GM21526 (cell line): ENCODE measurements around the gene ARHGAP32.
"Not testable (repeated sequence)": the region's sequence is repeated elsewhere in the genome, so short reads cannot be mapped to it uniquely, and the experiment has no call there.

Source experiments
- ATAC-seq: cut with Tn5 transposase; IDR thresholded peaks from one replicate; pipeline ENCODE4 v1.9.1; 2021; ENCODE audit warnings: moderate library complexity; ENCODE audit not compliant: unreplicated experiment, low FRiP score

ARHGAP32 gene

DNA sequence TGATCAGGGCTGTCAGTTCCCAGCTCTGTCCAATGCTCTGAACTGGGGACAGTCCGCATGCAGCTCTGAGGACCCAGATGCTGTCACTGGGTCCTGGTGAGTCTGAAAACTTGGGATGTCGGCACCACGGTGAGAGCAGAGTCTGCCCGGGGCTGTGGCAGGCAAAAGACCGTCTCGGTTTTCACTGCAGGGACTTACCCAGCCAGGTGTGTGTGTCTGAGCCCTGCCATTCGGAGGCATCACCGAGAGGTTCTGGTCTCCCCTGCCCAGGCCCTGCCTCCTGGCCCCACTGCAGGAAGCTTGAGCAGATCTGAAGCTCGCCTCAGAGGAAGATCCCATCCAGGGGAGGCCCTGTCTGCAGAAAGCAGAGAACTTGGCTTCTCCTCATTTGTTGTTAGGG, 254.6 kb downstream of the ARHGAP32 start:
- ATAC-seq: no peak

DNA sequence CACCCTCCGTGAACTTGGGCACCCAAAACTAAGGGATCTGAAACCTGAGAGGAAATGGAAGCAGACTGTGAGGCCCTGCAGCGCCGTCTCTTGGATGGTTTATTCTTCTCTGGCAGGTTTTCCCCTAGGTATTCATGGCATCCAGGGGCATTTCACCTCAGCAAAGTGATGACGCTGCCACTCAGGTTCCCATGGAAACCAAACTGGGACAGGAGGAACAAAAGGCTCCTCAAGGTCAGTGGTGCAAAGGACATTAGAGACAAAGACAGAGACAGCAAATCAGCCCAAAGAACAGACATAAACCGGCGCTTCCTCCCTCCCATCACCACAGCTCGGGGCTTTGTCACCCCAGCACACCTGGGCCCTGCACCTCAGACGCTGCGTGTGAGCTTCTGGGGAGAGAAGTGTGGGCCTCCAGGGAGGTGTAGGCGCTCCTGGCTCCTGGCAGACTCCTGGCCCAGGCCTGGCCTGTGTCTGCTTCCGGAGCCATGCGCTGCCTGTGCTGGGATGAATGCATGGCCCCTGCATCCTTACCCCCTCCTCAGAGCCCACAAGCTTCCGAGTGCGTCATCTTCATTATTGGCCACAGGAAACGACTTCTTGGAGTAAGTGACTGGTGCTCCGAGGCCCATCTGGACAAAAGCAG, 255.4 kb downstream of the ARHGAP32 start:
- no peak for ATAC-seq

DNA sequence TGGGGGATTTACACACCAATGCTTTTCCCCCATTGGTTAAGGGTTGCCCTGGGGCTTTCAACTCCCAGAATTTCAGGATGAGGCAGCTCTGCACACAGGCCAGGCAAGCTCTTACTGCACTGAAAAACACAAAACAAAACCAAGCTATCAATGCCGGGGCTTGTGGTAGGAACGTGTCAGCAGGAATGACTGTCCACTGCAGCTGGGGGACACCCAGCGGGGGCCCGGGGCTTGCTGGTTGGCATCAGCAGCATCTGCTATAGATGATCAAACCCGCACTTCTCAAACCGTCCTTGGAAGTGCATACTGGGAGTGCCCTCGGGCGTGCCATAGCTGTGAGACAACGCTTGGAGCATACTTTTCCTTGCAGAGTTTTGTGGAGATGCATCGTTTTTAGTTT, 257.2 kb downstream of the ARHGAP32 start:
- no peak for ATAC-seq

DNA sequence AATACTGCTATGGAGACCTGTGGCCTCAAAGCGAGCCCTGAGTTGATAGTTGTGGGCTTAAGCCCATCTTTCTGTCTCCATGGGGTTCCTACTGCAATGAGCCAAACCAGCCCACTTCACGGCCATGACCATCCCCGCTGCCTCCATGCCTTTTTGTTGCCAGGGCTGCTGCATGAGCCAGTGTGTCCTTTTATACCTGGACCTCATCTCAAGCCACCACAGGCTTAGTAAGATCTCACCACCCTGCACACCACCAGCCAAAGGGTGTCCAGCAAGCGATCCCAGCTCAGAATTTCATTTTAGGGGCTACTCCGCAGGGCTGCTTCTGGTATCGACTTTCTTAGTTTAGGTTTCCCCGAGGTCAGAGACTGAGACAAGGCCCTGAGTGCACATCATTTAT, 257.8 kb downstream of the ARHGAP32 start:
- ATAC-seq: no peak

DNA sequence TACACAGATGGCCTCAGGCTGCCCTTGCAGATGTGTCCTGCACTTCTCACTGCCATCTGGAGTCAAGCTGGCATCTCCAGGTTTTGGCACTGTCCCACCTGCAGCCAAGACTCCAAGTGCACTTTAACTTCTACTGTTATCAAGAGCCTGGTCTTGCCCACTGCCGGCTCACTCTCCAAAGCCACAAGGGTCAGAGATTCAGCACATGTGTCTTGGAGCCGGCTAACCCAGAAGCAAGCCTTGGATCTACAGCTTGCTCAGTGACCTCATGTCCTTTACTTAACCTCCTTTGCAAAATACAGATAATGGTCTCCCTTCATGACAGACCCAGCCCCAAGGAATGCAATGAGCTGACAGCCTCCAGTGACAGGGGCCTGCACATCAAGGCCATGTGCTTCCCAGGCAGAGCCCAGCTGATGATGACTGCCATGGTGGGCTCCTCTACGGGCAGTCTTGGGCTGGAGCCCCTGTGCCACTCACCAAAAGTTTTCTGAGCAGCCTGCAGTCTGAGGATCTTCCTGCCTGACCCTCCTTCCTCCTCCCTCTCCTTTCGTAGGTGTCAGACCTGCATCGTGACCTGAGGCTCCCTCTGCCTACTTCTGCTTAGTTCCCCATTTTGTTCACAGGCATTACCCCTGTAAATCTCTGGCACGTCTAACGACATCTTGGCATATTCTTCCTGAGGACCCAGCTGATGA, 258.5 kb downstream of the ARHGAP32 start:
- no peak for ATAC-seq

DNA sequence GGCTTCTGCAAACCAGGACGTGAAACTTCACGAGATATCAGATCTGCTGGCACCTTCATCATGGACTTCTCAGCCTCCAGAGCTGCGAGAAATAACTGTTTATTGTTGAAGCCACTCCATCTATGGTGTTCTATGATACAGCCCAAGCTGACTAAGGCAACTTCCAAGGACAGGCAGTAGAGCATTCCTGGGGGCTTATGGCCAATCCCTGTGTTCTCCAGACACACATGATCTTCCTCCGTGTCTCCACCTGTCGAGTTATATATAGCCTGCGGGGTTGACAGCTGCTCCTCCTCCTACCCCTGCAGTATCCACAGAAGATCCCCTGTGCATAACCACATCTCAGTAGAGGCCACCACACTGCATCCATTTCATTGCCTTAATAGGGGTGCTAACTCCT, 260.5 kb downstream of the ARHGAP32 start:
- no peak for ATAC-seq

DNA sequence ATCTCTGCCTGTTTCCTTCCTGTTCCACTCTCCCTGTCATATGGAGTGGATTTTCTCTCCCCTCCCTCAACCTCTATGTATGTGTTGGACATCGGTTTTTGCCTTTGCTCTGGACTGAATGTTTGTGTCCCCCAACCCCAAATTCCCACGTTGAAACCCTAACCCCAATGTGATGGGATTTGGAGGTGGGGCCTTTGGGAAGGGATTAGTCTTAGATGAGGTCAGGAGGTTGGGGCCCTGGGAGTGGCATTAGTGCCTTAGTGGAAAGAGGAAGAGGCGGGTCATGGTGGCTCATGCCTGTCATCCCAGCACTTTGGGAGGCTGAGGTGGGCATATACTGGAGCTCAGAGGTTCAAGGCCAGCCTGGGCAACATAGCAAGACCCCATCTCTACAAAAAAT, 261.1 kb downstream of the ARHGAP32 start:
- no peak for ATAC-seq

DNA sequence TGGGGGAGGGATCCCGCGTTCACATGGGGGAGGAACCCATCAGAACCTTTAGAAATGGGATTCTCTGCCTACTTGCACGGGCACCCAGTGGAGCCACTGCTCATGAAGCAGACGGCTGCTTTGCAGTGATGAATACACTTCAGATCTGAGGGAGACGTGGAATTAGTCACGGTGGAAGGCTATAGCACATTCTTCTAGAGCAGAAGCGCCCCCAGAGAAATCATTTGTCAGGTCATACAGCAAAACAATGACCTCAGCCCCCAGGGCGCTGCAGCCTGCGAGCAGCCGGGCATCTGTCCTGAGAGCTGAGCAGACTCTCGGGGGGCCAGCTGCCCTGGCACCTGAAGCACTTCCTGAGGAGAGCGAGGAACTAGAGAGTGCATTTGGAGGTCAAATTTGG, 262.1 kb downstream of the ARHGAP32 start:
- ATAC-seq: no peak

DNA sequence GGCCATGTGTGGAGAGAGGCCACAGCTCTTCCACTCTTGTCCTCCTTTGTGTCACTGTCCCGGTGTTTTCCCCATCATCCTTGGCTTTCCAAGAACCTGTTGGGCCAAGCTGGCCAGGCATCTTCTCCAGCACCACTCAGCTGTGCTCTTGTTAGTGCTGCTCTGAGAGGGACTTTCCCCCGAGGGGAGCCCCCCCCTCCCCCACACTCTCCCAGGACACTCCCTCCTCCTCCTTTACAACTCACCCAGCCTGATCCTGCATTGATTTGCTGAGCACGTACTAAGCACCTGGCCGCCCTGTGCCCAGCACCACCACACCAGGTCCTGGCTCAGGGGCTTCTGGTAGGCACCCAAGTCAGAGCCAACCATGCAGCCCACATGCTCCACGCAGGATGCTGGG, 262.7 kb downstream of the ARHGAP32 start:
- no peak for ATAC-seq

DNA sequence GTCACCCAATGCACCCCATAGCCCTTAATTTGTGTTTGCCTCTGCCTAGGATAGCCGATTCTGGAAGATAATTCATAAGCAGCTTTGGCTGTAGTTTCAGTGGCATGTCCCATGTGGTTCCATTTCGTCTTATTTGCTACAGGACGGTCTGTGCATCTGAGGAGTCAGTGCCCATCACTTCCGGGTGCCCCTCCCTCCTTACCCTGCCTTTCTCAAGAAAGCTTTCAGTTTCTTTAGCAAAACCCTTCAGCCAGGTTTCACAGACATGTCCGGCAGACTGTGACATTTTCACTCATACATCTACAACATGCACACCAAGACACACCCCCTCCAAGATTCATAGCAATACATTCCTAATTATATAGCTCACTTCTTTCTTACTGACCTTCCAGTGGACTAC, 263.7 kb downstream of the ARHGAP32 start:
- ATAC-seq: peak; percentile 97

DNA sequence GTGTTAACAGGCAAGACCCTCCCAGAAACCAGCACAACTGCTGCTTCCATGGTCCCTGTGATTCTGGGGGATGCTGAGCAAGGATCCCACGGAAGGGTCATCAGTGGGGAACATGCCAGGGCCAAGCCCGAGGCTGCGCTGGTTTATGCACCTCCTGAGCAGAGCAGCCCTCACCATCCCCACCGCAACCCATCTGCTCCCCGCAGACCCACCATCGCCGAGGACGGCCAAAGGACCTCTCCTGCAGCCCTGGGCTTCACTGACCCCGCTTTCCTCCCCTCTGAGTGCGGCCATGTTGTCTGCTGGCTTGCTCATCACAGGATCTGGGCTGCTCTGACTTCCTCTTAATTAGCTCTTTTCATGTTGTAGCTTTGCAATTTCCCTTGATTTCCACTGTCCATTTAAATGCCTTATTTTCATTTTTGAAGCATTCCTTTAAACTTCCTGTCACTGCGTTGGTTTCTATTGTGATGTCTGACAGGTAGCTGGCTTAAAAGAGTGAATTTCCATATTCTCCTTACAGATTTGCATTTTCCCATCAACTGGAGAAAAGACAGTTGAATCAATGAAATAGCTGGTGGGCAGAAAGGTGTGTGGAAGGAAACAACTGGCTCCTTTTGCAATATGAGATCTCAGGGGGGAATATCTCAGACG, 264.3 kb downstream of the ARHGAP32 start:
- no peak for ATAC-seq

DNA sequence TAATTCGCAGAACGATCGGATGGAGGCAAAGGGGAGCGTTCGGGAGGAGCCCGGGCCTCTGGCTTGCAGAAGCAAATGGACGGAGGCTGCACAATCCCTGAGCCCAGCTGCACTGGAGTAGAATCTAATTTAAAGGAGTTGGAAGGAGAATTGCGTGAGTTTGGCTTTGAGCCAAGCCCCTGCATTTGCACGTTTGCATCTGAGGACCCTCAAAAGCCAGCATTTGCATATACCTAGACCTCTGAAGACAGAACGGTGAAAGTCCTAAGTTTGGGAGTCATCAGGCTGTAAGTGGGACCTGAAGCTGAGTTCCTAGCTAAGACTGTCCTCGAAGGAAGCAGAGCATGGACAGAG, 265.0 kb downstream of the ARHGAP32 start:
- ATAC-seq: no peak

DNA sequence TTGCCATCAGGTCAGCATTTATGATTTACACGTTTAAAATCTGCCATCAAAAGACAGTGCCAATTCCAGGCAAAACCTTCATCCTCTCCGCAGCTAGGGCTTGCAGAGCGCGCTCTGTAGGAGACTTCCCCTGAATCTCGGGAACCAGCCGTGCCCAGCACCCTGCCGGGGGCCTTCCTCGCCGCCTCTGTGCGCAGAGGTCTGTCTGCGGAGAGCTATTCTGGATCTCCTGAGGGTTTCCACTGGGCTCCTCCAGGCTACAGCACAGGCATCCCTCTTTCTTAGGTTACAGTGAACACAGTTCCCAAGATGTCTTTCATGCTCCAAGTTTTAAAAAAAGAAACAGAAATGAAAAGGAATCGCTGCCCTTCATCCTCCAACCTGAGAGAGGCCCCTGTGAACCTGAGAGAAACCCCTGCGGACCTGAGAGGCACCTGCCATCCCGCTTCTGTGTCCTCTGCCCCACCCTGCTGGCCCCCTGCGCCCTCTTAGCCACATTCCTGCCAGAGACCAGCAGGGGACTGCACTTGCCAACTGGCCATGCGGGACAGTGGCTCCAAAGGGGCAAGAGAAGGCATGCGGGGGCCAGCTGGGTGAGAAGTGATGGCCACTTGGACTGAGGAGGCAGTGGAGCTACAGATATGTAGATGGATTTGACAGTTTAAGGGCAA, 265.6 kb downstream of the ARHGAP32 start:
- ATAC-seq: no peak

DNA sequence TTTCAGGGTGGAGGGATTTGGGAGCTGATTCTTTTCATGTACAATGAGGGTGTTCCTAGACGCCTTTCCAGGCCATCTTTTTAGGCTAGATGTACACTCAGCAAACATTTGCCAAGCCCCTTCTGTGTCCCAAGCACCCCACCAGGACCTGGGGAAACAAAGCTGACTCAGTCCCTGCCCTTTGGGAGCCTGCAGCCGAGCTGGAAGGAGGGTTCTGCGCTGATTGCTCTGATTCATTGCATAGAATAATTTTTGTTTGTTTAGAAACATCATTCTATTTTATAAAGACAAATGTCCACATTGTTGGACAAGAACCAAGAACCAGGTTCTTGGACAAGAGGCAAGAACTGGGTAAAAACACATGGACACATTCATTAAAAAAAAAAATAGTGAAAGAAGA, 266.1 kb downstream of the ARHGAP32 start:
- ATAC-seq: no peak

DNA sequence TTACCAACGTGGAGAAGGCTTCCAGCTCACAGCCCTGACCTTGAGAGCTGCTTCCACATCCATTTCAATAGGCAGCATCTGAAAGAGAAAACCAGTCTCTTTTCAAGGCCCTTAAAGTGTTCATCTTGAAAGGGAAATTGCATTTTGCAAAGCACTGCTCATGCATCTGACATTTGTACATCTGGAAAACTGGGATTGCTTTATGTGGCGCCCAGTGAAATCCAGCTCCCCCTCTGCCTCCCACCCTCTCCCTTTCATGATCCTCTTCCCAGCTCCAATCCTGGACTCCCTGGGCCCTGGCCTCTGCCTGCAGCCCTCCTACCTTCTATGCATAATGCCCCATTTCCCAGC, 266.9 kb downstream of the ARHGAP32 start:
- no peak for ATAC-seq

DNA sequence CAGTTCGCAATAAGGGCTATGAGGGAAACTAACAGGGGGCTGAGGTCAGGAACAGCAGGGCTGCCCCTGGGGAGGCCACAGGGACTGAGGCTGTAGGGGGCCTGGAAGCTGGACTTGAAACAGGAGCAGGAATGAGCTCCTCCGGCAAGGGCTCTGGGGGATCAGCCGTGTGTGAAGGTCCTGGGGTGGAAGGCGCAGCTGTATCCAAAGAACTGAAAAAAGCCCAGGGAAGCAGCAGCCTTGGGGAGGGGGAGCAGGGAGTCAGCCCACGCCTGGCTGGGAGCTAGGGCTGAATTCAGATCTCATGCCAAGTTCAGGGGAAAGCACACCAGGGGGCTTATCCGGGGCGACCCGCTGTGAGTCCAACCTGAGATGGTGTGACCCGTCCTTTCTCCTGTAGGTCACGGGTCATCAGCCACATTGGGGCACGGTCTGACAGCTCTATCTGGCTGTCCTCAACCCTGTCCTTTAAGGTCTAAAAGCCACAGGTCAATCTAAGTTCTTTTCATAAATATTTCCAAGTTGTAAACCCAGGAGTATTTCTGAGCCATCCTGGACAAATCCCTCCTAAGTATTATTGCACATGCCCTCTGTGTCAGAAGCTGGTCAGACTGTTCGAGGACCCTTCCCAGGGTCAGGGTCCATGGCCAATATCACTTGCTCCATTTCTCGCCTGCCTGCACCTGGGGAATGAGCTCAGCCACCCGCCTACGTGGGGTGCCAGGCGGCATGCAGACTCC, 267.4 kb downstream of the ARHGAP32 start:
- no peak for ATAC-seq

DNA sequence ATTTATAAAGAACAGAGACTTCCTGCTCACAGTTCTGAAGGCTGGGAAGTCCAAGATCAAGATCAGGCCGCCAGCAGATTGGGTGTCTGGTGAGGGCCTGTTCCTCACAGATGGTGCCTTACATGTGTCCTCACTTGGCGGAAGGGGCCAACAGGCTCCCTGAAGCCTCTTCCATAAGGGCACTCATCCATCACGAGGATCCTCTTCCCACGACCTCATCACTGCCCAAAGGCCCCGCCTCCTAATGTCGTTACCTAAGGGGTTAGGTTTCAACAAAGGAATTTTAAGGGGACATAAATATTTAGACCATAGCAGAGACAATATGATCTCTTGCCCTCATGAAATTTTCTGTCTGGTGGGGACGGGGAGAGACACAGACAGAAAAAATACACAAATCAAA, 268.0 kb downstream of the ARHGAP32 start:
- ATAC-seq: no peak

DNA sequence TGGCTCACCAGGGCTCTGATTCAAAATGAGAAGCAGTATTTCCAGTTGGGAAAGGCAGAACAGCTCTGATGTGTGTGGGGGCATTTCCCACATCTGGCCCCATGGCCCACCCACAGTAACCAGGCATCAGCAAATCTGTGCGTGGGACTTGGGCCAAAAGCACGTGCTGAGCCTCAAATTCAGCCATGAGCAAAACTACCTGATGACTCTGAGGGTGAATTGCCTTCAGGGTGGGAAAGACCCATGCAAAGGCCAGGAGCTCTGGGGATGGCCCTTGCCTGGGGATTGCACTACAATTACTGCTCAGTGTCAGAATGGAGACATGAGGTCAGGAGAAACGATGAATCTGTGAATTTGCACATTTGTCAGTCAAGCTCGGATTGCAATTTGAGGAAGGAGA, 270.3 kb downstream of the ARHGAP32 start:
- no peak for ATAC-seq

DNA sequence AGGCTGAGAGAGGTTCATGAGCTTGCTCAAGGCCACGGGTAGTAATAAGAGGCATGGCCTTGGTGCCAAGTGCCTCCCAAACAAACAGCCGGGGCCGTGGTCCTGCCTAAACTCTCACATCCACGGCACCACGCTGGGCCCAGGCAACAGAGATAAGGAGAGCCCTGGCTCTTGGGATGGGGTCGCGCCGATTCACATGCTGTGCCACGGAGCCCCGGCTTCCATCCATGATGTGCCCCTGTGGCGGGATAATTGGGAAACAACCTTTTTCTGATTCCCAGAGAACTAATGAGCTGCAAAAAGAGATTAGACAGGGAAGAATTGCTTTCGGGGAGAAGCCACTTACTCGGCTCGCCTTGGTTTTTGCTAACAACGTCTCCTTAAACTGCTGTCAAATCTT, 271.5 kb downstream of the ARHGAP32 start:
- no peak for ATAC-seq

DNA sequence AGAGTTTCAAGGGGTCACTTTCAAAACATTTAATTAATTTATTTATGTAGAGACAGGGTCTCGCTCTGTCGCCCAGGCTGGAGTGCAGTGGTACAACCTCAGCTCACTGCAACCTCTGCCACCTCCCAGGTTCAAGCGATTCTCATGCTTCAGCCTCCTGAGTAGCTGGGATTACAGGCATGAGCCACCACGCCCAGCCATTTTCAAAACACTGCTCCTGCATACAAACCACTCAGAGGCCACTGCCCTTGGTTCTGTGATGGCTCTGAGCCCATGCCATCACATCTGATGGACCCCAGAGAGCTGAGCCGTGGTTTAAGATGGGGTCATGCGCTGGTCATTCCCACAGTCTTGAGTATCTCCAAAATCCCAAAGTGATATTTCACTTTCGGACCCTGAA, 272.5 kb downstream of the ARHGAP32 start:
- not testable (repeated sequence) for ATAC-seq

DNA sequence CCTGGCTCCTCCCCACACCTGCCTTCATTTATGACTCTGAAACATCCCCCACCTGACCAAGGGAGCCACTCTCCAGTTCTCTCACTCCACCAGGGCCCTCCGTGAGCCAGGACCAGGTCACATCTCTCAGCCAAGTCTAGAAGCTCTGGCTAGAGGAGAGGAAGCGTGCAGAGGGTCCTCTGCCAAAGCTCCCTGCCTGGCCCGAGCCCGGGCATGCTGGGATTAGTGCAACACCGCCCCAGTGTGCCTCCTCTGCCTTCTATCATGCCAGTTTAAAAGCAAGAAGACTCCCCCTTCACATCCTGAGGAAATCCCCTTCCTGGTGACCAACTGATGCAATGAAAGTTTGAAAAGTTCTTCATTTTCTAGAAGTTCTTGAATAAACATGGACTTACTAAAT, 272.9 kb downstream of the ARHGAP32 start:
- ATAC-seq: no peak
